GM23338 (cell line): ENCODE measurements around the gene TRIO. TPM values are rescaled to one million over a fixed set of nuclear protein-coding genes. Genes with fewer than 3 reads are reported as not detected.

Experiments
- ATAC-seq: fragments of 200-7000 bp; cut with Tn5 transposase; 3 replicates; pipeline ENCODE4 v1.9.1; 2020
- DNase-seq: peaks from one replicate; pipeline ENCODE4 v3.0.0-alpha.2; 2015; ENCODE audit warnings: low spot score
- H2AFZ ChIP-seq: fragments of 200-600 bp; sonication (generic); 2 replicates; pipeline ENCODE4 v1.8.0; 2016; ENCODE audit warnings: antibody characterized with exemption, mild to moderate bottlenecking, moderate library complexity
- H3F3A ChIP-seq: fragments of 200-600 bp; sonication (generic); replicated peaks from 2 replicates; pipeline ENCODE4 v1.8.0; 2017; ENCODE audit warnings: antibody characterized with exemption, mixed run types, low read depth
- H3K27ac ChIP-seq: fragments of 200-600 bp; sonication (generic); 2 replicates; pipeline ENCODE4 v1.6.1; 2016; ENCODE audit warnings: low read depth
- H3K27me3 ChIP-seq: fragments of 200-600 bp; sonication (generic); 2 replicates; pipeline ENCODE4 v1.8.0; 2016; ENCODE audit warnings: mild to moderate bottlenecking, mixed run types, moderate library complexity; ENCODE audit not compliant: insufficient read depth
- H3K36me3 ChIP-seq: fragments of 200-600 bp; sonication (generic); 2 replicates; pipeline ENCODE4 v1.8.0; 2016; ENCODE audit warnings: mild to moderate bottlenecking; ENCODE audit not compliant: insufficient read depth
- H3K4me1 ChIP-seq: fragments of 200-600 bp; sonication (generic); 2 replicates; pipeline ENCODE4 v1.8.0; 2016; ENCODE audit warnings: mild to moderate bottlenecking, moderate library complexity; ENCODE audit not compliant: insufficient read depth
- H3K4me2 ChIP-seq: fragments of 200-600 bp; sonication (generic); 2 replicates; pipeline ENCODE4 v1.7.1; 2017; ENCODE audit warnings: mixed run types
- H3K4me3 ChIP-seq: fragments of 200-600 bp; sonication (generic); 2 replicates; pipeline ENCODE4 v1.6.1; 2016; ENCODE audit warnings: mixed run types
- H3K79me2 ChIP-seq: fragments of 200-600 bp; sonication (generic); replicated peaks from 2 replicates; pipeline ENCODE4 v1.8.0; 2017; ENCODE audit warnings: mild to moderate bottlenecking; ENCODE audit not compliant: insufficient read depth
- H3K9me2 ChIP-seq: fragments of 200-600 bp; sonication (generic); 2 replicates; pipeline ENCODE4 v1.8.0; 2017; ENCODE audit not compliant: insufficient read depth
- H4K20me1 ChIP-seq: fragments of 200-600 bp; sonication (generic); replicated peaks from 2 replicates; pipeline ENCODE4 v1.8.0; 2017; ENCODE audit warnings: mild to moderate bottlenecking; ENCODE audit not compliant: insufficient read depth
- H3K27ac Mint-ChIP-seq: 2 replicates; pipeline ENCODE4 v1.8.0; 2020; ENCODE audit warnings: inconsistent platforms, mild to moderate bottlenecking, moderate library complexity, mixed read lengths
- H3K27me3 Mint-ChIP-seq: 3 replicates; pipeline ENCODE4 v1.8.0; 2022; ENCODE audit warnings: low read depth, mild to moderate bottlenecking, moderate library complexity, mixed read lengths, inconsistent platforms; ENCODE audit not compliant: insufficient read depth, poor library complexity
- H3K36me3 Mint-ChIP-seq: 3 replicates; pipeline ENCODE4 v1.8.0; 2021; ENCODE audit warnings: low read depth, mild to moderate bottlenecking, inconsistent platforms, moderate library complexity, mixed read lengths
- H3K4me1 Mint-ChIP-seq: 3 replicates; pipeline ENCODE4 v1.8.0; 2020; ENCODE audit warnings: mild to moderate bottlenecking, inconsistent platforms, mixed read lengths
- H3K4me3 Mint-ChIP-seq: 3 replicates; pipeline ENCODE4 v1.8.0; 2021; ENCODE audit warnings: moderate library complexity, mild to moderate bottlenecking, inconsistent platforms, mixed read lengths
- H3K9me3 Mint-ChIP-seq: 3 replicates; pipeline ENCODE4 v1.8.0; 2020; ENCODE audit warnings: moderate library complexity, mild to moderate bottlenecking, inconsistent platforms, mixed read lengths
- CREB1 ChIP-seq: fragments of 250-450 bp; sonication (Bioruptor Pico); IDR thresholded peaks from 2 replicates; pipeline ENCODE4 v1.5.0; 2020; ENCODE audit warnings: low read depth, mild to moderate bottlenecking, moderate library complexity
- EZH2 ChIP-seq: fragments of 200-600 bp; sonication (generic); IDR thresholded peaks from one replicate; pipeline ENCODE4 v1.8.0; 2017; ENCODE audit warnings: antibody characterized with exemption, mild to moderate bottlenecking, low read depth; ENCODE audit not compliant: unreplicated experiment
- EZH2phosphoT487 ChIP-seq: fragments of 200-600 bp; sonication (generic); IDR thresholded peaks from one replicate; pipeline ENCODE4 v1.8.1; 2018; ENCODE audit warnings: antibody characterized with exemption; ENCODE audit not compliant: unreplicated experiment
- JUNB ChIP-seq: IDR thresholded peaks from one replicate; pipeline ENCODE4 v1.6.1; 2016; ENCODE audit warnings: antibody characterized with exemption; ENCODE audit not compliant: unreplicated experiment
- NANOG ChIP-seq: IDR thresholded peaks from 2 replicates; pipeline ENCODE4 v1.6.1; 2016; ENCODE audit warnings: antibody characterized with exemption, borderline replicate concordance
- POLR2AphosphoS5 ChIP-seq: IDR thresholded peaks from 2 replicates; pipeline ENCODE4 v1.6.1; 2016; ENCODE audit warnings: antibody characterized with exemption, low read depth
- STAT1 ChIP-seq: IDR thresholded peaks from one replicate; pipeline ENCODE4 v1.6.1; 2016; ENCODE audit warnings: antibody characterized with exemption; ENCODE audit not compliant: unreplicated experiment
- ZNF114 ChIP-seq: fragments of 250-450 bp; sonication (Bioruptor Pico); IDR thresholded peaks from 2 replicates; pipeline ENCODE4 v1.5.0; 2020; ENCODE audit warnings: mild to moderate bottlenecking, moderate library complexity
- ZNF331 ChIP-seq: fragments of 250-450 bp; sonication (Bioruptor Pico); IDR thresholded peaks from 2 replicates; pipeline ENCODE4 v1.5.0; 2020; ENCODE audit warnings: low read depth, mild to moderate bottlenecking, moderate library complexity
- polyA plus RNA-seq: library from polyadenylated mRNA; unstranded; fragments of >200 nt; fragmentation: Nextera tagmentation; extraction: Ambion mirVana; gene quantifications from 2 replicates; pipeline ENCODE4 v1.2.1, GENCODE V29; 2016
- total RNA-seq: library from RNA; depleted of rRNA; stranded (reverse); fragments of >200 nt; shearing (Covaris generic); gene quantifications from 2 replicates; pipeline ENCODE4 v1.2.3, GENCODE V29; 2014
- TF ChIP-seq, protein P1 (sequence below): IDR thresholded peaks from 2 replicates; pipeline ENCODE4 v1.6.1; 2016; ENCODE audit warnings: antibody characterized with exemption
- TF ChIP-seq, protein P2 (sequence below): IDR thresholded peaks from one replicate; pipeline ENCODE4 v1.6.1; 2018; ENCODE audit warnings: antibody characterized with exemption; ENCODE audit not compliant: unreplicated experiment
- TF ChIP-seq, protein P3 (sequence below): fragments of 250-450 bp; sonication (Bioruptor Pico); IDR thresholded peaks from 2 replicates; pipeline ENCODE4 v1.5.0; 2020; ENCODE audit warnings: mild to moderate bottlenecking, moderate library complexity
- TF ChIP-seq, protein P4 (sequence below), 2 experiments: fragments of 200-600 bp in 1 of 2; sonication (generic) in 1 of 2; conservative IDR thresholded peaks; 2 replicates each; pipeline versions ENCODE4 v1.5.1 to v1.6.1; 2016 to 2017; ENCODE audit warnings: antibody characterized with exemption in 2 of 2, low read depth in 2 of 2, mild to moderate bottlenecking in 2 of 2, moderate library complexity in 1 of 2

The TRIO gene
- total and polyA plus RNA-seq, 2 experiments from 2014 or later, result 13.8 to 113 TPM

DNA sequence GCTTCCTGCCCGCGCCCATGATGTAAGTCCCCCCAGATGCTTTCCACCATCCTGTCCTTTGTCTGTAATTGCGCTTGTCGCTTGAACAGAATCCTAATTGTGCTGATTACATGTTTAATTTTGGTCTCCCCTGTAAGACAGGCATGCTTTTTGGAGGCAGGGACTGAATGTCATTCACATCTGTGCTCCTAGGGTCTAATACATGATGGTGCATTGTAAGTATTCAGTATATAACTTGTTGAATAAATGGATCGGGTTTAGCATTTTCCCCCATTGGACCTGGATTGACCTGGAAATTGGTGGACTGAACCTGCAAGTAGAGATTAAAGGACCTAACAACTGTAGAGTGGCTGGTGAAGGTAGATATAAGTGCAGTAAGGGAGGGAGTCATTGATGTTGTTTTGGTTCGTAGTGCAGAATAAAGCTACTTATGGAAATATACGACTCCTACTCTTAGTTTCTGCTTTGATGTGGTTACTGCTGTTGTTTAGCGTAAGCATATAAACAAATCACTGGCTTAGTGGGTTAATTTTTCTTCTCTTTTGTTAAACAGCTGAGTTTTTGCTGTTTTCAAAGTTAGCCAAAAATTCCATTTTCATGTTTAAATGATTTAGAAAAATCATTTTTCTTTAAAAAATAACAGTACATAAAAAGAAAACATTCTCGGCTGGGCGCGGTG is 57.3 kb downstream of the TRIO start:
- Histone ChIP-seq H3K4me1 (peaks cover 60% of the 10 kb centered on the region), H3K9me2 (no peaks in the 10 kb centered on the region), H3K79me2 (peaks cover 100% of the 10 kb centered on the region), H3K36me3 (no peaks in the 10 kb centered on the region), H3K27ac (no peak overlapping the region; the same call in 1 of the 2 replicates), H4K20me1 (peaks cover 33% of the 10 kb centered on the region), H2AFZ (no peak overlapping the region), H3K4me2 (no peak overlapping the region), H3F3A (no peaks in the 10 kb centered on the region), H3K4me3 (no peak overlapping the region), H3K27me3 (no peaks in the 10 kb centered on the region)
- Mint-ChIP-seq H3K4me1 (peaks cover 63% of the 10 kb centered on the region), H3K36me3 (no peaks in the 10 kb centered on the region), H3K4me3 (no peak overlapping the region), H3K27me3 (peaks cover 1% of the 10 kb centered on the region), H3K27ac (no peak overlapping the region), H3K9me3 (no peaks in the 10 kb centered on the region)
- ATAC-seq (no peak), DNase-seq (no peak)
- TF ChIP-seq, protein P1, sequence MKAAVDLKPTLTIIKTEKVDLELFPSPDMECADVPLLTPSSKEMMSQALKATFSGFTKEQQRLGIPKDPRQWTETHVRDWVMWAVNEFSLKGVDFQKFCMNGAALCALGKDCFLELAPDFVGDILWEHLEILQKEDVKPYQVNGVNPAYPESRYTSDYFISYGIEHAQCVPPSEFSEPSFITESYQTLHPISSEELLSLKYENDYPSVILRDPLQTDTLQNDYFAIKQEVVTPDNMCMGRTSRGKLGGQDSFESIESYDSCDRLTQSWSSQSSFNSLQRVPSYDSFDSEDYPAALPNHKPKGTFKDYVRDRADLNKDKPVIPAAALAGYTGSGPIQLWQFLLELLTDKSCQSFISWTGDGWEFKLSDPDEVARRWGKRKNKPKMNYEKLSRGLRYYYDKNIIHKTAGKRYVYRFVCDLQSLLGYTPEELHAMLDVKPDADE, result no peak
- TF ChIP-seq EZH2 (no peak), ZNF331 (CRISPR knock-in tag) (no peak), NANOG (no peak), ZNF114 (CRISPR knock-in tag) (no peak), EZH2phosphoT487 (no peak), CREB1 (CRISPR knock-in tag) (no peak), POLR2AphosphoS5 (no peak), JUNB (no peak), STAT1 (no peak)
- TF ChIP-seq, protein P2, sequence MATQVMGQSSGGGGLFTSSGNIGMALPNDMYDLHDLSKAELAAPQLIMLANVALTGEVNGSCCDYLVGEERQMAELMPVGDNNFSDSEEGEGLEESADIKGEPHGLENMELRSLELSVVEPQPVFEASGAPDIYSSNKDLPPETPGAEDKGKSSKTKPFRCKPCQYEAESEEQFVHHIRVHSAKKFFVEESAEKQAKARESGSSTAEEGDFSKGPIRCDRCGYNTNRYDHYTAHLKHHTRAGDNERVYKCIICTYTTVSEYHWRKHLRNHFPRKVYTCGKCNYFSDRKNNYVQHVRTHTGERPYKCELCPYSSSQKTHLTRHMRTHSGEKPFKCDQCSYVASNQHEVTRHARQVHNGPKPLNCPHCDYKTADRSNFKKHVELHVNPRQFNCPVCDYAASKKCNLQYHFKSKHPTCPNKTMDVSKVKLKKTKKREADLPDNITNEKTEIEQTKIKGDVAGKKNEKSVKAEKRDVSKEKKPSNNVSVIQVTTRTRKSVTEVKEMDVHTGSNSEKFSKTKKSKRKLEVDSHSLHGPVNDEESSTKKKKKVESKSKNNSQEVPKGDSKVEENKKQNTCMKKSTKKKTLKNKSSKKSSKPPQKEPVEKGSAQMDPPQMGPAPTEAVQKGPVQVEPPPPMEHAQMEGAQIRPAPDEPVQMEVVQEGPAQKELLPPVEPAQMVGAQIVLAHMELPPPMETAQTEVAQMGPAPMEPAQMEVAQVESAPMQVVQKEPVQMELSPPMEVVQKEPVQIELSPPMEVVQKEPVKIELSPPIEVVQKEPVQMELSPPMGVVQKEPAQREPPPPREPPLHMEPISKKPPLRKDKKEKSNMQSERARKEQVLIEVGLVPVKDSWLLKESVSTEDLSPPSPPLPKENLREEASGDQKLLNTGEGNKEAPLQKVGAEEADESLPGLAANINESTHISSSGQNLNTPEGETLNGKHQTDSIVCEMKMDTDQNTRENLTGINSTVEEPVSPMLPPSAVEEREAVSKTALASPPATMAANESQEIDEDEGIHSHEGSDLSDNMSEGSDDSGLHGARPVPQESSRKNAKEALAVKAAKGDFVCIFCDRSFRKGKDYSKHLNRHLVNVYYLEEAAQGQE, result no peak
- TF ChIP-seq, protein P3, sequence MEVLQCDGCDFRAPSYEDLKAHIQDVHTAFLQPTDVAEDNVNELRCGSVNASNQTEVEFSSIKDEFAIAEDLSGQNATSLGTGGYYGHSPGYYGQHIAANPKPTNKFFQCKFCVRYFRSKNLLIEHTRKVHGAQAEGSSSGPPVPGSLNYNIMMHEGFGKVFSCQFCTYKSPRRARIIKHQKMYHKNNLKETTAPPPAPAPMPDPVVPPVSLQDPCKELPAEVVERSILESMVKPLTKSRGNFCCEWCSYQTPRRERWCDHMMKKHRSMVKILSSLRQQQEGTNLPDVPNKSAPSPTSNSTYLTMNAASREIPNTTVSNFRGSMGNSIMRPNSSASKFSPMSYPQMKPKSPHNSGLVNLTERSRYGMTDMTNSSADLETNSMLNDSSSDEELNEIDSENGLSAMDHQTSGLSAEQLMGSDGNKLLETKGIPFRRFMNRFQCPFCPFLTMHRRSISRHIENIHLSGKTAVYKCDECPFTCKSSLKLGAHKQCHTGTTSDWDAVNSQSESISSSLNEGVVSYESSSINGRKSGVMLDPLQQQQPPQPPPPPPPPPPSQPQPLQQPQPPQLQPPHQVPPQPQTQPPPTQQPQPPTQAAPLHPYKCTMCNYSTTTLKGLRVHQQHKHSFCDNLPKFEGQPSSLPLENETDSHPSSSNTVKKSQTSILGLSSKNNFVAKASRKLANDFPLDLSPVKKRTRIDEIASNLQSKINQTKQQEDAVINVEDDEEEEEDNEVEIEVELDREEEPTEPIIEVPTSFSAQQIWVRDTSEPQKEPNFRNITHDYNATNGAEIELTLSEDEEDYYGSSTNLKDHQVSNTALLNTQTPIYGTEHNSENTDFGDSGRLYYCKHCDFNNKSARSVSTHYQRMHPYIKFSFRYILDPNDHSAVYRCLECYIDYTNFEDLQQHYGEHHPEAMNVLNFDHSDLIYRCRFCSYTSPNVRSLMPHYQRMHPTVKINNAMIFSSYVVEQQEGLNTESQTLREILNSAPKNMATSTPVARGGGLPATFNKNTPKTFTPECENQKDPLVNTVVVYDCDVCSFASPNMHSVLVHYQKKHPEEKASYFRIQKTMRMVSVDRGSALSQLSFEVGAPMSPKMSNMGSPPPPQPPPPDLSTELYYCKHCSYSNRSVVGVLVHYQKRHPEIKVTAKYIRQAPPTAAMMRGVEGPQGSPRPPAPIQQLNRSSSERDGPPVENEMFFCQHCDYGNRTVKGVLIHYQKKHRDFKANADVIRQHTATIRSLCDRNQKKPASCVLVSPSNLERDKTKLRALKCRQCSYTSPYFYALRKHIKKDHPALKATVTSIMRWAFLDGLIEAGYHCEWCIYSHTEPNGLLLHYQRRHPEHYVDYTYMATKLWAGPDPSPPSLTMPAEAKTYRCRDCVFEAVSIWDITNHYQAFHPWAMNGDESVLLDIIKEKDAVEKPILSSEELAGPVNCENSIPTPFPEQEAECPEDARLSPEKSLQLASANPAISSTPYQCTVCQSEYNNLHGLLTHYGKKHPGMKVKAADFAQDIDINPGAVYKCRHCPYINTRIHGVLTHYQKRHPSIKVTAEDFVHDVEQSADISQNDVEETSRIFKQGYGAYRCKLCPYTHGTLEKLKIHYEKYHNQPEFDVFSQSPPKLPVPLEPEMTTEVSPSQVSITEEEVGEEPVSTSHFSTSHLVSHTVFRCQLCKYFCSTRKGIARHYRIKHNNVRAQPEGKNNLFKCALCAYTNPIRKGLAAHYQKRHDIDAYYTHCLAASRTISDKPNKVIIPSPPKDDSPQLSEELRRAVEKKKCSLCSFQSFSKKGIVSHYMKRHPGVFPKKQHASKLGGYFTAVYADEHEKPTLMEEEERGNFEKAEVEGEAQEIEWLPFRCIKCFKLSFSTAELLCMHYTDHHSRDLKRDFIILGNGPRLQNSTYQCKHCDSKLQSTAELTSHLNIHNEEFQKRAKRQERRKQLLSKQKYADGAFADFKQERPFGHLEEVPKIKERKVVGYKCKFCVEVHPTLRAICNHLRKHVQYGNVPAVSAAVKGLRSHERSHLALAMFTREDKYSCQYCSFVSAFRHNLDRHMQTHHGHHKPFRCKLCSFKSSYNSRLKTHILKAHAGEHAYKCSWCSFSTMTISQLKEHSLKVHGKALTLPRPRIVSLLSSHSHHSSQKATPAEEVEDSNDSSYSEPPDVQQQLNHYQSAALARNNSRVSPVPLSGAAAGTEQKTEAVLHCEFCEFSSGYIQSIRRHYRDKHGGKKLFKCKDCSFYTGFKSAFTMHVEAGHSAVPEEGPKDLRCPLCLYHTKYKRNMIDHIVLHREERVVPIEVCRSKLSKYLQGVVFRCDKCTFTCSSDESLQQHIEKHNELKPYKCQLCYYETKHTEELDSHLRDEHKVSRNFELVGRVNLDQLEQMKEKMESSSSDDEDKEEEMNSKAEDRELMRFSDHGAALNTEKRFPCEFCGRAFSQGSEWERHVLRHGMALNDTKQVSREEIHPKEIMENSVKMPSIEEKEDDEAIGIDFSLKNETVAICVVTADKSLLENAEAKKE (CRISPR knock-in tag), result no peak
- TF ChIP-seq, protein P4, sequence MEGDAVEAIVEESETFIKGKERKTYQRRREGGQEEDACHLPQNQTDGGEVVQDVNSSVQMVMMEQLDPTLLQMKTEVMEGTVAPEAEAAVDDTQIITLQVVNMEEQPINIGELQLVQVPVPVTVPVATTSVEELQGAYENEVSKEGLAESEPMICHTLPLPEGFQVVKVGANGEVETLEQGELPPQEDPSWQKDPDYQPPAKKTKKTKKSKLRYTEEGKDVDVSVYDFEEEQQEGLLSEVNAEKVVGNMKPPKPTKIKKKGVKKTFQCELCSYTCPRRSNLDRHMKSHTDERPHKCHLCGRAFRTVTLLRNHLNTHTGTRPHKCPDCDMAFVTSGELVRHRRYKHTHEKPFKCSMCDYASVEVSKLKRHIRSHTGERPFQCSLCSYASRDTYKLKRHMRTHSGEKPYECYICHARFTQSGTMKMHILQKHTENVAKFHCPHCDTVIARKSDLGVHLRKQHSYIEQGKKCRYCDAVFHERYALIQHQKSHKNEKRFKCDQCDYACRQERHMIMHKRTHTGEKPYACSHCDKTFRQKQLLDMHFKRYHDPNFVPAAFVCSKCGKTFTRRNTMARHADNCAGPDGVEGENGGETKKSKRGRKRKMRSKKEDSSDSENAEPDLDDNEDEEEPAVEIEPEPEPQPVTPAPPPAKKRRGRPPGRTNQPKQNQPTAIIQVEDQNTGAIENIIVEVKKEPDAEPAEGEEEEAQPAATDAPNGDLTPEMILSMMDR (conservative IDR thresholded peaks at IDR 0.05; ENCODE audit: low read depth in 2 of 2), result no peak
